Prostate gland (tissue), 2 donors: ENCODE measurements around the gene CROCC. TPM values are rescaled to one million over a fixed set of nuclear protein-coding genes. Genes with fewer than 3 reads are reported as not detected.

Experiments used
- DNase-seq: peaks from one replicate; pipeline ENCODE4 v3.0.0-alpha.2; 2019; ENCODE audit warnings: low spot score
- H3K27ac ChIP-seq, 2 donors: fragments of 200-600 bp; sonication (generic); 2 replicates each; pipeline ENCODE4 v1.5.1; 2017 to 2019
- H3K27me3 ChIP-seq: fragments of 200-600 bp; sonication (generic); replicated peaks from 2 replicates; pipeline ENCODE4 v1.5.1; 2019; ENCODE audit not compliant: insufficient read depth
- H3K36me3 ChIP-seq, 2 donors: fragments of 200-600 bp; sonication (generic); 1 replicate in 1 of 2; 2 replicates in 1 of 2; pipeline versions ENCODE4 v1.5.1 to v1.8.1; 2017 to 2019
- H3K4me1 ChIP-seq: fragments of 200-600 bp; sonication (generic); replicated peaks from 2 replicates; pipeline ENCODE4 v1.5.1; 2019
- H3K4me3 ChIP-seq, 2 donors: fragments of 200-600 bp; sonication (generic); 2 replicates each; pipeline ENCODE4 v1.5.1; 2017 to 2019
- H3K9me3 ChIP-seq: fragments of 200-600 bp; sonication (generic); 2 replicates; pipeline ENCODE4 v1.5.1; 2017
- POLR2A ChIP-seq: fragments of 450-650 bp; IDR thresholded peaks from one replicate; pipeline ENCODE4 v1.6.1; 2016; ENCODE audit warnings: antibody characterized with exemption, mild to moderate bottlenecking
- POLR2AphosphoS5 ChIP-seq: sonication (generic); formaldehyde crosslinking; IDR thresholded peaks from one replicate; pipeline ENCODE4 v1.6.1; 2017; ENCODE audit warnings: antibody characterized with exemption
- WGBS: methylation state at CpG from one replicate; pipeline ENCODE4 v1.1.5; 2018; 5-methylcytosine and 5-hydroxymethylcytosine counted together
- intact Hi-C: fragments of 100-400 bp; cut with DNase I; formaldehyde crosslinking; loops from one replicate; pipeline ENCODE4 v1.14.2; 2022
- total RNA-seq, 2 donors: library from RNA; depleted of rRNA; stranded (reverse); fragments of >200 nt; gene quantifications; one replicate each; pipeline ENCODE4 v1.1.0, GENCODE V29; 2016
- TF ChIP-seq, protein P1 (sequence below), 4 experiments: fragments of 200-600 bp in 2 of 4; fragments of 450-650 bp in 2 of 4; sonication (generic) in 2 of 4; IDR thresholded peaks; 1 replicate in 3 of 4; 2 replicates in 1 of 4; pipeline ENCODE4 v1.5.1; 2016 to 2019; ENCODE audit warnings: antibody characterized with exemption in 4 of 4, mild to moderate bottlenecking in 2 of 4, moderate library complexity in 2 of 4

CROCC gene
- total RNA-seq, 2 donors from 2014 or later = 19.6 to 68.7 TPM

DNA sequence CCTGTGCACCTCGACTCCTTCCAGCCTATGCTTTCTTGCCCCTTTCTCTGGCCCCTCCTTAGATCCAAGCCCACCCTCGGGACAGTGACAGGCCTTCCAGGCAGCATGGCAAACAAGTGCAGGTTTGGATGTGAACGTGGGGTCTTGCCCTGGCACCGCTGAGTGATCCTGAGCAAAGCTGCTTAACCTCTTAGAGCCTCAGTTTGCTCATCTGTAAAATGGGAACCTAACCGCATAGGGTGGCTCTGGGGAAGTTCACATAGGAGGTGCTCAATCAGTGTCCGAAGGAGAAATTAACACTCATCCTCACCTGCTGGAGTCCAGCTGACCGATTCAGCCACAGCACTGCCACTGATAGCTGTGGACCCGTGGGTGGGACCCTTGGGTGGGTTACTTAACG is 51.5 kb downstream of the CROCC start:
- Histone ChIP-seq H3K27ac (no peak overlapping the region), H3K27me3 (no peaks in the 10 kb centered on the region), H3K4me3 (no peak overlapping the region), H3K36me3 (no peaks in the 10 kb centered on the region), H3K9me3 (no peaks in the 10 kb centered on the region), H3K4me1 (no peaks in the 10 kb centered on the region)
- WGBS = 86% methylated on average over 9 of the region's 9 CpGs
- intact Hi-C loops = no loop called here
- DNase-seq = no peak
- TF ChIP-seq, protein P1, sequence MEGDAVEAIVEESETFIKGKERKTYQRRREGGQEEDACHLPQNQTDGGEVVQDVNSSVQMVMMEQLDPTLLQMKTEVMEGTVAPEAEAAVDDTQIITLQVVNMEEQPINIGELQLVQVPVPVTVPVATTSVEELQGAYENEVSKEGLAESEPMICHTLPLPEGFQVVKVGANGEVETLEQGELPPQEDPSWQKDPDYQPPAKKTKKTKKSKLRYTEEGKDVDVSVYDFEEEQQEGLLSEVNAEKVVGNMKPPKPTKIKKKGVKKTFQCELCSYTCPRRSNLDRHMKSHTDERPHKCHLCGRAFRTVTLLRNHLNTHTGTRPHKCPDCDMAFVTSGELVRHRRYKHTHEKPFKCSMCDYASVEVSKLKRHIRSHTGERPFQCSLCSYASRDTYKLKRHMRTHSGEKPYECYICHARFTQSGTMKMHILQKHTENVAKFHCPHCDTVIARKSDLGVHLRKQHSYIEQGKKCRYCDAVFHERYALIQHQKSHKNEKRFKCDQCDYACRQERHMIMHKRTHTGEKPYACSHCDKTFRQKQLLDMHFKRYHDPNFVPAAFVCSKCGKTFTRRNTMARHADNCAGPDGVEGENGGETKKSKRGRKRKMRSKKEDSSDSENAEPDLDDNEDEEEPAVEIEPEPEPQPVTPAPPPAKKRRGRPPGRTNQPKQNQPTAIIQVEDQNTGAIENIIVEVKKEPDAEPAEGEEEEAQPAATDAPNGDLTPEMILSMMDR (IDR thresholded peaks at IDR 0.05) = no peak
- TF ChIP-seq POLR2A = no peak
- TF ChIP-seq POLR2AphosphoS5 = no peak

DNA sequence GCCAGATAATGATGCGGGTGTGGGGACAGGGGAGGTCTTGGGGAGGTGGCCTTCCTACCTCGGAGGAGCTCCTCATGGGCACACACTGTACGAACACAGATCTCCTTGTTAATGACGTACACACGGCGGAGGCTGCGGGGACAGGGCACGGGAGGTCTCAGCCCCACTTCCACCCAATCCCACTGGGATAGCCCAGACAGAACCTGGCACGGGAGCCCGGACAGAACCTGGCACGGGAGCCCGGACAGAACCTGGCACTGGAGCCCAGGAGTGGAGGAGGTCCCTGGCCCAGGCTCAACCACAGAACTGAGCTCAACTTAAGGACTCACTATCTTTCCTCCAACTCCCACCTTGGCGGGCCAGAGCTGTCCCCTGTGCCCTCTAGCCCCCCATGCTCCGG is 53.5 kb downstream of the CROCC start:
- 53% methylated on average over 14 of the region's 14 CpGs for WGBS
- Histone ChIP-seq H3K27me3 (no peaks in the 10 kb centered on the region), H3K4me1 (no peaks in the 10 kb centered on the region), H3K27ac (no peak overlapping the region), H3K4me3 (no peak overlapping the region), H3K36me3 (no peaks in the 10 kb centered on the region), H3K9me3 (no peaks in the 10 kb centered on the region)
- intact Hi-C loops = no loop called here
- TF ChIP-seq, protein P1 (IDR thresholded peaks at IDR 0.05) = no peak
- TF ChIP-seq POLR2A = no peak
- no peak for TF ChIP-seq POLR2AphosphoS5
- DNase-seq = no peak

DNA sequence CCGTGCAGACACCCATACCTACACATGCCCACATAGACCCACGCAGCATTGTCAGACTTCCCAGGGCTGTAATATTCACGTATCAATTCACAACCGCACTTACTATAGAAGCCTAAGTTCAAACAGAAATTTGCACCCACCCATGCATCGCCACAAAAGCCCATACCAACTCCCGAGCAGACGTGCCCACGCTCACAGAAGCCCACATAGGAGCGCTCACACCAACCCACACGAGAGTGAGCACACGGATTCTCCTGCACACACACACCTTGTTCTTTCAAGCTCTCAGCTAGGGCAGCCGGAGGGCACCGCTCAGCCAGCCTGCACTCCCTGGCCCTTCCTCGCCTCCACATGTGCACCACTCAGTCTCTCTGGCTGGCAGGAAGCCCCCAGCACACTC is 54.1 kb downstream of the CROCC start:
- H3K36me3 ChIP-seq = no peaks in the 10 kb centered on the region
- TF ChIP-seq POLR2AphosphoS5 (no peak), POLR2A (no peak)
- TF ChIP-seq, protein P1 (IDR thresholded peaks at IDR 0.05) = no peak
- H3K4me1 ChIP-seq = no peaks in the 10 kb centered on the region
- no peak overlapping the region for H3K27ac ChIP-seq
- no peak overlapping the region for H3K4me3 ChIP-seq
- DNase-seq = no peak
- no peaks in the 10 kb centered on the region for H3K9me3 ChIP-seq
- H3K27me3 ChIP-seq = no peaks in the 10 kb centered on the region
- intact Hi-C loops = no loop called here
- 79% methylated on average over 12 of the region's 14 CpGs for WGBS

DNA sequence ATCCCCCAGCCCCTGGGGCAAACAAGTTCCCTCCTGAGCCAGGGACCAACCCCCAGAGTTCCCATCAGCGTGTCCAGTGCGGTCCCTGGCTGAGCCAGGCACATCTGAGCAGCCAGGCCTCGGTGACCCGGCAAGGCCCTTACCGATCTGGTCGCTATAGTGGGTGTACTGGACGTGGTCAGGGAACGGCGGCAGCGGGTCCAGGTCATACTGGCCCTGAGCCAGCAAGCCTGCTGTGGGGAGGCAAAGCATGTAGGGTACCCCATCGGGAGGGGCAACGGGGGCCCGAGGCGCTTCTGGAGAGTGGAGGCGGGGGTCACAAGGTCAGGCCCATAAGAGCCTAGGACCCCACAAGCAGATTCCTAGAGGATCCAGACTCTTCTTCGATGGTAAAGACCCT is 55.2 kb downstream of the CROCC start:
- intact Hi-C loops = no loop called here
- WGBS = 62% methylated on average over 14 of the region's 16 CpGs
- no peaks in the 10 kb centered on the region for H3K27me3 ChIP-seq
- TF ChIP-seq POLR2AphosphoS5 (no peak), POLR2A (no peak)
- TF ChIP-seq, protein P1 (IDR thresholded peaks at IDR 0.05) = no peak
- no peaks in the 10 kb centered on the region for H3K36me3 ChIP-seq
- H3K4me3 ChIP-seq = no peak overlapping the region
- no peak overlapping the region for H3K27ac ChIP-seq
- H3K4me1 ChIP-seq = no peaks in the 10 kb centered on the region
- DNase-seq = no peak
- no peaks in the 10 kb centered on the region for H3K9me3 ChIP-seq

DNA sequence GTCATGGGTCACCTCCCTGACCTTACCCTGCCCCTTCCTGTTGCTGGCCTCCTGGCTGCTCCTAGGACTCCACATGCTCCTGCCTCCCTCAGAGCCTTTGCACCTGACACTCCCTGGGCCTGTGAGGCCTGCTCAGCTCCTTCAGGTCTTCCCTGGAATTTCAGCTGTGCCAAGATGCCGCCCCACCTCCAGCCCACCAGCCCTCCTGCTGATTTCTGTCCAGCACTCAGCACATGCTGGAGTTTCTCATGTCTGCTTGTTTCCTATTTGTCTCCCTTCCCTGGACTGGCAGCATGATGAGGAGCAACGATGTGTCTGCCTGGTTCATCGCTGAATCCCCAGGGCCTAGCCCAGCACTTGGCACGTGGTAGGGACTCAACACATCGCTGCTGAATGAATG is 55.6 kb downstream of the CROCC start:
- TF ChIP-seq POLR2AphosphoS5 = no peak
- TF ChIP-seq, protein P1 (IDR thresholded peaks at IDR 0.05) = no peak
- TF ChIP-seq POLR2A = no peak
- no peaks in the 10 kb centered on the region for H3K9me3 ChIP-seq
- 96% methylated on average over 5 of the region's 5 CpGs for WGBS

More for the DNA sequence above, 55.6 kb downstream of the CROCC start:
- no peak for DNase-seq
- no peaks in the 10 kb centered on the region for H3K4me1 ChIP-seq
- intact Hi-C loops = no loop called here
- no peaks in the 10 kb centered on the region for H3K27me3 ChIP-seq
- H3K36me3 ChIP-seq = no peaks in the 10 kb centered on the region
- H3K27ac ChIP-seq = no peak overlapping the region
- no peak overlapping the region for H3K4me3 ChIP-seq
